Endothelial cell of umbilical vein (primary cell): Measurements from ENCODE around the gene WARS2. TPM values are rescaled to one million over a fixed set of nuclear protein-coding genes. Genes with fewer than 3 reads are reported as not detected.

Experiments
- BruUV-seq: library from RNA; stranded (reverse); fragments of 400-500 nt; replicated peaks from 2 replicates; lab custom pipeline; 2021; lab: Mats Ljungman, UMichigan
- CTCF ChIA-PET: fragments of 300-600, 350-600 bp; sonication (Branson Sonifier 250); formaldehyde crosslinking; loops from one replicate; lab custom pipeline; 2021; ENCODE audit warnings: antibody characterized with exemption, inconsistent platforms; lab: Charles Lee
- POLR2A ChIA-PET: fragments of 300-600, 350-600 bp; sonication (Branson Sonifier 250); formaldehyde crosslinking; loops from one replicate; lab custom pipeline; 2021; ENCODE audit warnings: antibody characterized with exemption, inconsistent platforms; lab: Charles Lee
- DNase-seq: peaks from one replicate; pipeline ENCODE4 v3.0.0-alpha.2; 2011; ENCODE audit warnings: low read depth, low spot score
- FAIRE-seq: peaks from 2 replicates; lab custom pipeline; 2011; peaks lifted over from hg19 to GRCh38; lab: Jason Lieb, UNC
- H2AFZ ChIP-seq: 2 replicates; pipeline ENCODE4 v1.6.0; 2012; ENCODE audit warnings: low read depth, low read length, control low read depth, inconsistent platforms
- H3K27ac ChIP-seq: 2 replicates; pipeline ENCODE4 v1.5.1; 2011; ENCODE audit warnings: low read depth, mild to moderate bottlenecking, control low read depth, low read length, moderate library complexity; ENCODE audit not compliant: insufficient read depth
- H3K27me3 ChIP-seq, 2 experiments: 2 replicates each; pipeline versions ENCODE4 v1.6.0 to v1.6.1; 2011; ENCODE audit warnings: low read length in 2 of 2, mixed read lengths in 1 of 2; ENCODE audit not compliant: control insufficient read depth in 2 of 2, insufficient read depth in 2 of 2
- H3K36me3 ChIP-seq, 2 experiments: 2 replicates in 1 of 2; 3 replicates in 1 of 2; pipeline ENCODE4 v1.5.1; 2011; ENCODE audit warnings: low read length in 2 of 2, mild to moderate bottlenecking in 1 of 2, moderate library complexity in 1 of 2; ENCODE audit not compliant: control insufficient read depth in 2 of 2, insufficient read depth in 2 of 2; ENCODE audit errors: extremely low read depth in 1 of 2
- H3K4me1 ChIP-seq: 3 replicates; pipeline ENCODE4 v1.5.1; 2011; ENCODE audit warnings: mild to moderate bottlenecking, low read length; ENCODE audit not compliant: control insufficient read depth, insufficient read depth; ENCODE audit errors: extremely low read depth
- H3K4me2 ChIP-seq: 2 replicates; pipeline ENCODE4 v1.6.1; 2011; ENCODE audit warnings: low read length, control low read depth, mixed read lengths; ENCODE audit not compliant: insufficient read depth
- H3K4me3 ChIP-seq, 3 experiments: fragments of 200-600 bp in 1 of 3; sonication (generic), shearing (Covaris generic) in 1 of 3; replicated peaks in 1 of 3; 2 replicates each; pipeline ENCODE4 v1.5.1; 2011 to 2016; ENCODE audit warnings: control low read depth in 3 of 3, low read length in 3 of 3, mild to moderate bottlenecking in 2 of 3, inconsistent platforms in 1 of 3, low read depth in 1 of 3, moderate library complexity in 1 of 3; ENCODE audit not compliant: insufficient read depth in 1 of 3
- H3K79me2 ChIP-seq: 2 replicates; pipeline ENCODE4 v1.6.0; 2012; ENCODE audit warnings: low read length, inconsistent platforms; ENCODE audit not compliant: control insufficient read depth, insufficient read depth
- H3K9ac ChIP-seq: replicated peaks from 2 replicates; pipeline ENCODE3; 2011; ENCODE audit warnings: low read length, control low read depth; ENCODE audit not compliant: insufficient read depth; ENCODE audit errors: extremely low read depth
- H3K9me1 ChIP-seq: replicated peaks from 3 replicates; pipeline ENCODE4 v1.6.0; 2011; ENCODE audit warnings: mild to moderate bottlenecking, low read length; ENCODE audit not compliant: control insufficient read depth, insufficient read depth; ENCODE audit errors: extremely low read depth
- H3K9me3 ChIP-seq: replicated peaks from 2 replicates; pipeline ENCODE4 v1.5.1; 2012; ENCODE audit warnings: low read length, inconsistent platforms; ENCODE audit not compliant: control insufficient read depth, insufficient read depth
- H4K20me1 ChIP-seq: replicated peaks from 2 replicates; pipeline ENCODE3; 2011; ENCODE audit warnings: mild to moderate bottlenecking, low read length; ENCODE audit not compliant: control insufficient read depth, insufficient read depth; ENCODE audit errors: extremely low read depth
- CTCF ChIP-seq, 2 donors: IDR thresholded peaks; 1 replicate in 1 of 2; 2 replicates in 1 of 2; pipeline ENCODE4 v1.5.1; 2011; ENCODE audit warnings: low read length in 2 of 2, mild to moderate bottlenecking in 2 of 2, moderate library complexity in 2 of 2, control low read depth in 1 of 2, inconsistent platforms in 1 of 2, low read depth in 1 of 2; ENCODE audit not compliant: insufficient read depth in 1 of 2; ENCODE audit errors: extremely low read depth in 1 of 2
- EZH2 ChIP-seq: IDR thresholded peaks from 2 replicates; pipeline ENCODE4 v1.6.1; 2012; ENCODE audit warnings: borderline replicate concordance, low read depth, mild to moderate bottlenecking, moderate library complexity, low read length, inconsistent platforms; ENCODE audit not compliant: severe bottlenecking
- FOS ChIP-seq: IDR thresholded peaks from 2 replicates; pipeline ENCODE4 v1.6.1; 2011; ENCODE audit warnings: mild to moderate bottlenecking, low read length, moderate library complexity, borderline replicate concordance; ENCODE audit not compliant: insufficient read depth
- GATA2 ChIP-seq: IDR thresholded peaks from 2 replicates; pipeline ENCODE4 v1.7.0; 2011; ENCODE audit warnings: low read depth, mild to moderate bottlenecking, moderate library complexity, mixed read lengths, low read length; ENCODE audit not compliant: insufficient read length, insufficient read depth
- JUN ChIP-seq: IDR thresholded peaks from 2 replicates; pipeline ENCODE4 v1.6.1; 2011; ENCODE audit warnings: borderline replicate concordance, low read depth; ENCODE audit not compliant: insufficient read length, insufficient read depth
- MAX ChIP-seq: IDR thresholded peaks from 2 replicates; pipeline ENCODE4 v1.6.1; 2011; ENCODE audit not compliant: insufficient read depth, insufficient read length
- MYC ChIP-seq: IDR thresholded peaks from one replicate; pipeline ENCODE4 v1.6.1; 2011; ENCODE audit warnings: mild to moderate bottlenecking, low read depth, low read length
- POLR2A ChIP-seq: IDR thresholded peaks from 2 replicates; pipeline ENCODE4 v1.6.1; 2012; ENCODE audit warnings: low read depth, mild to moderate bottlenecking, control low read depth, low read length
- POLR2AphosphoS5 ChIP-seq: IDR thresholded peaks from 2 replicates; pipeline ENCODE4 v1.6.1; 2012; ENCODE audit warnings: low read depth, mild to moderate bottlenecking, control low read depth, low read length, moderate library complexity; ENCODE audit not compliant: insufficient read depth
- dilution Hi-C: fragments of 300-500 bp; cut with MboI; formaldehyde crosslinking; loops from one replicate; pipeline ENCODE4 v1.15.0; 2019; ENCODE audit warnings: low sequenced_read_pairs; ENCODE audit not compliant: extremely low pct_ligation_motif_present
- intact Hi-C: fragments of 100-400 bp; cut with micrococcal nuclease; formaldehyde crosslinking; loops from one replicate; pipeline ENCODE4 v1.10.0; 2022
- polyA plus RNA-seq, 4 experiments: library from polyadenylated mRNA; depleted of rRNA in 3 of 4; stranded (reverse) in 3 of 4; unstranded in 1 of 4; fragments of >200 nt; gene quantifications; 2 replicates each; pipeline versions ENCODE4 v1.2.1 to v1.2.3, GENCODE V29; 2011 to 2012; ENCODE audit warnings: missing spikeins in 1 of 4
- total RNA-seq: library from RNA; stranded (reverse); gene quantifications from 2 replicates; pipeline ENCODE4 v1.2.3, GENCODE V29; 2021

Gene WARS2
- total and polyA plus RNA-seq, 2 donors (not counting 3 experiments of a cell fraction or from before 2014, with no cell fraction given): 5.9 to 11.8 TPM

- CTCF ChIA-PET: interaction anchor here (1.0 to 1.5 kb wide), 2 partner anchors 9 to 14 kb away, joined by 4 to 5 read pairs; no protein-coding TSS in a partner anchor
- Histone ChIP-seq H3K9me1 (no peaks in the 10 kb centered on the region), H3K36me3 (no peaks in the 10 kb centered on the region), H3K9ac (no peak overlapping the region), H3K4me2 (no peak overlapping the region), H3K27me3 (no peaks in the 10 kb centered on the region), H3K9me3 (no peaks in the 10 kb centered on the region), H3K4me3 (no peak overlapping the region), H2AFZ (no peak overlapping the region), H3K27ac (no peak overlapping the region), H4K20me1 (no peaks in the 10 kb centered on the region), H3K79me2 (no peaks in the 10 kb centered on the region), H3K4me1 (peaks cover 11% of the 10 kb centered on the region)
- POLR2A ChIA-PET: no interaction called here
- BruUV-seq: no TSS peak
- no peak for TF ChIP-seq CTCF (IDR thresholded peaks at IDR 0.05; ENCODE audit: extremely low read depth in 1 of 2, insufficient read depth in 1 of 2, low read depth in 1 of 2, low read length in 2 of 2)
- no peak for TF ChIP-seq MYC
- TF ChIP-seq POLR2AphosphoS5: no peak
- no peak for TF ChIP-seq FOS
- TF ChIP-seq MAX: no peak
- TF ChIP-seq GATA2: no peak
- no peak for TF ChIP-seq JUN
- no peak for TF ChIP-seq EZH2
- no peak for TF ChIP-seq POLR2A
- dilution Hi-C loops (no loop called here), intact Hi-C loops (no loop called here)
- FAIRE-seq (no peak), DNase-seq (no peak)
Measured at GRCh38 chr1:119136401-119136800, 4.1 kb downstream of the WARS2 start.
